GM12878 (cell line): ENCODE results near the gene FREY1. TPM values are rescaled to one million over a fixed set of nuclear protein-coding genes. Genes with fewer than 3 reads are reported as not detected.

ENCODE experiments used
- ATAC-seq: fragments of 200-7000 bp; cut with Tn5 transposase; 3 replicates; pipeline ENCODE4 v1.9.1; 2020; ENCODE audit warnings: mild to moderate bottlenecking, moderate library complexity
- BruUV-seq: library from RNA; stranded (reverse); fragments of 400-500 nt; replicated peaks from 2 replicates; lab custom pipeline; 2021; lab: Mats Ljungman, UMichigan
- CTCF ChIA-PET: fragments of 300-600 bp; sonication (Branson Sonifier 250); formaldehyde crosslinking; extraction: SDS; loops from one replicate; lab custom pipeline; 2021; ENCODE audit warnings: inconsistent platforms; lab: Yijun Ruan, JAX
- POLR2A ChIA-PET: fragments of 350-600 bp; formaldehyde crosslinking; extraction: SDS; loops from one replicate; lab custom pipeline; 2021; ENCODE audit warnings: inconsistent platforms; lab: Charles Lee
- RAD21 ChIA-PET: fragments of 300-600 bp; sonication (Branson Sonifier 250); formaldehyde crosslinking; loops from one replicate; lab custom pipeline; 2023; ENCODE audit warnings: antibody characterized with exemption; ENCODE audit not compliant: unreplicated experiment; lab: Charles Lee
- SMC1A ChIA-PET: fragments of 300-600 bp; sonication (Branson Sonifier 250); formaldehyde crosslinking; loops from one replicate; lab custom pipeline; 2023; ENCODE audit not compliant: unreplicated experiment, uncharacterized antibody; lab: Charles Lee
- DNase-seq: peaks from one replicate; pipeline ENCODE4 v3.0.0-alpha.2; 2011; ENCODE audit warnings: low read depth, low spot score
- FAIRE-seq: peaks from 3 replicates; lab custom pipeline; 2011; peaks lifted over from hg19 to GRCh38; lab: Jason Lieb, UNC
- H2AFZ ChIP-seq: 2 replicates; pipeline ENCODE4 v1.6.0; 2011; ENCODE audit warnings: low read depth, low read length, control low read depth; ENCODE audit not compliant: control insufficient read depth
- H3K27ac ChIP-seq: 2 replicates; pipeline ENCODE4 v1.5.1; 2011; ENCODE audit warnings: control low read depth; ENCODE audit not compliant: control insufficient read depth, insufficient read depth
- H3K27me3 ChIP-seq, 2 experiments: replicated peaks in 1 of 2; 2 replicates each; pipeline versions ENCODE4 v1.6.0 to v1.6.1; 2011; ENCODE audit warnings: low read length in 1 of 2; ENCODE audit not compliant: control insufficient read depth in 2 of 2, insufficient read depth in 2 of 2
- H3K36me3 ChIP-seq, 2 experiments: 2 replicates each; pipeline ENCODE4 v1.5.1; 2011; ENCODE audit warnings: low read length in 1 of 2; ENCODE audit not compliant: control insufficient read depth in 2 of 2, insufficient read depth in 2 of 2
- H3K4me1 ChIP-seq: 2 replicates; pipeline ENCODE4 v1.6.1; 2011; ENCODE audit warnings: mild to moderate bottlenecking, low read length, moderate library complexity, mixed read lengths; ENCODE audit not compliant: control insufficient read depth, insufficient read depth
- H3K4me2 ChIP-seq: 2 replicates; pipeline ENCODE4 v1.6.0; 2011; ENCODE audit warnings: control low read depth; ENCODE audit not compliant: control insufficient read depth, insufficient read depth
- H3K4me3 ChIP-seq: fragments of 200-600 bp; sonication (generic); 2 replicates; pipeline ENCODE4 v1.5.1; 2016
- H3K79me2 ChIP-seq: 2 replicates; pipeline ENCODE4 v1.6.0; 2011; ENCODE audit warnings: low read length; ENCODE audit not compliant: control insufficient read depth, insufficient read depth
- H3K9ac ChIP-seq: 2 replicates; pipeline ENCODE4 v1.8.0; 2011; ENCODE audit warnings: low read length, control low read depth, mixed read lengths; ENCODE audit not compliant: control insufficient read depth, insufficient read depth
- H3K9me3 ChIP-seq: replicated peaks from 3 replicates; pipeline ENCODE4 v1.5.1; 2011; ENCODE audit warnings: mild to moderate bottlenecking, low read length; ENCODE audit not compliant: control insufficient read depth, insufficient read depth
- H4K20me1 ChIP-seq: 2 replicates; pipeline ENCODE4 v1.6.0; 2011; ENCODE audit not compliant: control insufficient read depth, insufficient read depth
- CEBPB ChIP-seq, 2 experiments: fragments of 150-350 bp in 1 of 2; IDR thresholded peaks; 2 replicates each; pipeline ENCODE4 v1.6.1; 2012 to 2014; ENCODE audit warnings: low read depth in 2 of 2, low read length in 2 of 2, borderline replicate concordance in 1 of 2, inconsistent platforms in 1 of 2
- CHD2 ChIP-seq: IDR thresholded peaks from 2 replicates; pipeline ENCODE4 v1.6.1; 2011; ENCODE audit warnings: low read depth, low read length, improper control_type of control experiment, borderline replicate concordance
- CUX1 ChIP-seq: IDR thresholded peaks from 2 replicates; pipeline ENCODE4 v1.6.1; 2012; ENCODE audit warnings: improper control_type of control experiment, low read depth, low read length; ENCODE audit not compliant: insufficient replicate concordance
- FOS ChIP-seq: IDR thresholded peaks from 3 replicates; pipeline ENCODE4 v1.6.1; 2011; ENCODE audit warnings: borderline replicate concordance; ENCODE audit not compliant: insufficient read length; ENCODE audit errors: extremely low read depth
- FOXM1 ChIP-seq: IDR thresholded peaks from 2 replicates; pipeline ENCODE4 v1.6.1; 2012; ENCODE audit warnings: low read depth, mild to moderate bottlenecking, inconsistent platforms, low read length, moderate library complexity
- JUNB ChIP-seq: IDR thresholded peaks from 2 replicates; pipeline ENCODE4 v1.6.1; 2016; ENCODE audit warnings: antibody characterized with exemption, mild to moderate bottlenecking
- JUND ChIP-seq: IDR thresholded peaks from 2 replicates; pipeline ENCODE4 v1.6.1; 2012; ENCODE audit warnings: low read depth, mild to moderate bottlenecking, low read length, improper control_type of control experiment, moderate library complexity
- NFIC ChIP-seq: IDR thresholded peaks from 2 replicates; pipeline ENCODE4 v1.6.1; 2012; ENCODE audit warnings: low read depth, mild to moderate bottlenecking, inconsistent platforms, low read length, moderate library complexity
- NFYB ChIP-seq: IDR thresholded peaks from 2 replicates; pipeline ENCODE4 v1.6.1; 2011; ENCODE audit warnings: low read depth, mild to moderate bottlenecking, low read length, improper control_type of control experiment, moderate library complexity; ENCODE audit not compliant: insufficient read depth
- RAD21 ChIP-seq: IDR thresholded peaks from 2 replicates; pipeline ENCODE4 v1.6.1; 2011; ENCODE audit warnings: mild to moderate bottlenecking, low read depth, low read length, moderate library complexity; ENCODE audit not compliant: insufficient read depth
- STAT3 ChIP-seq: IDR thresholded peaks from 2 replicates; pipeline ENCODE4 v1.6.1; 2011; ENCODE audit warnings: low read depth, low read length, improper control_type of control experiment
- ZNF592 ChIP-seq: fragments of 450-650 bp; IDR thresholded peaks from 2 replicates; pipeline ENCODE4 v1.6.1; 2017; ENCODE audit warnings: mild to moderate bottlenecking, moderate library complexity
- WGBS: methylation state at CpG from one replicate; pipeline ENCODE4 v1.1.6; 2016; ENCODE audit warnings: low lambda C conversion rate; ENCODE audit not compliant: insufficient replicate concordance, insufficient coverage; ENCODE audit errors: missing lambda C conversion rate; 5-methylcytosine and 5-hydroxymethylcytosine counted together
- in situ Hi-C: fragments of 300-500 bp; cut with MboI; formaldehyde crosslinking; loops from 9 replicates; pipeline ENCODE4 v1.14.3; 2018; ENCODE audit warnings: mixed read lengths
- intact Hi-C: fragments of 100-400 bp; cut with micrococcal nuclease; formaldehyde crosslinking; loops from one replicate; pipeline ENCODE4 v1.14.2; 2022; ENCODE audit not compliant: unreplicated experiment
- polyA plus RNA-seq, 11 experiments: library from polyadenylated mRNA; depleted of rRNA in 4 of 11; unstranded in 6 of 11; stranded (reverse) in 5 of 11; fragments of >200 nt; fragmentation: Nextera tagmentation in 4 of 11; fragmentation: Illumina TruSeq in 1 of 11; extraction: Ambion mirVana in 4 of 11; extraction: Trizol in 1 of 11; gene quantifications; 1 replicate in 1 of 11; 2 replicates in 10 of 11; pipeline versions ENCODE4 v1.2.1 to v1.2.3, GENCODE V29; 2011 to 2016; ENCODE audit warnings: inconsistent platforms in 2 of 11, missing spikeins in 2 of 11, low read depth in 1 of 11
- total RNA-seq, 4 experiments: library from RNA; depleted of rRNA in 3 of 4; stranded (reverse); fragments of >200 nt in 3 of 4; fragmentation: Illumina TruSeq in 1 of 4; extraction: Trizol in 1 of 4; gene quantifications; 2 replicates each; pipeline versions ENCODE4 v1.2.1 to v1.2.3, GENCODE V29; 2013 to 2021

FREY1 gene
- total and polyA plus RNA-seq, 10 of the 15 experiments (the other 5 are each of a cell fraction or from before 2014, with no cell fraction given), result 0.13 to 1.7 (median 0.39) TPM; not detected in 3

- intact Hi-C loops, result no loop called here
- 95% methylated on average over 4 of the region's 4 CpGs for WGBS
- TF ChIP-seq JUNB (no peak), JUND (no peak), FOXM1 (no peak), FOS (no peak), ZNF592 (no peak), CHD2 (no peak), RAD21 (no peak), STAT3 (no peak), CEBPB (IDR thresholded peaks at IDR 0.05; ENCODE audit: borderline replicate concordance in 1 of 2, low read depth in 2 of 2, low read length in 2 of 2) (no peak), NFYB (no peak), NFIC (no peak), CUX1 (no peak)
These were observed 35.3 kb upstream of the FREY1 start for GRCh38 chr11:45942381-45942780.

More at GRCh38 chr11:45942381-45942780, 35.3 kb upstream of the FREY1 start:
- ChIA-PET SMC1A (interaction anchor here (1.0 to 4.2 kb wide), 5 partner anchors 9 to 38 kb away, joined by 3 to 24 read pairs (median 3); no protein-coding TSS in a partner anchor), RAD21 (interaction anchor here (0.9 to 1.8 kb wide), 2 partner anchors 12 to 26 kb away, joined by 3 to 4 read pairs; no protein-coding TSS in a partner anchor), CTCF (interaction anchor here (1.2 to 4.2 kb wide), 2 partner anchors 22 to 70 kb away, joined by 4 to 34 read pairs; no protein-coding TSS in a partner anchor), POLR2A (interaction anchor here (0.6 to 1.1 kb wide), 2 partner anchors 10 to 42 kb away, joined by 4 read pairs; no protein-coding TSS in a partner anchor)
- H4K20me1 ChIP-seq, result no peaks in the 10 kb centered on the region
- H3K79me2 ChIP-seq, result no peaks in the 10 kb centered on the region
- H3K4me1 ChIP-seq, result no peaks in the 10 kb centered on the region
- ATAC-seq (no peak), DNase-seq (no peak), FAIRE-seq (no peak)
- no peaks in the 10 kb centered on the region for H3K9me3 ChIP-seq
- H3K27ac ChIP-seq, result no peak overlapping the region
- H3K27me3 ChIP-seq, result no peaks in the 10 kb centered on the region
- H2AFZ ChIP-seq, result no peak overlapping the region
- in situ Hi-C loops, result no loop called here
- H3K36me3 ChIP-seq, result peaks cover 3 to 19% of the 10 kb centered on the region in 2 experiments
- no peak overlapping the region for H3K9ac ChIP-seq
- H3K4me3 ChIP-seq, result no peak overlapping the region
- H3K4me2 ChIP-seq, result no peak overlapping the region
- no TSS peak for BruUV-seq
